Tibial artery (tissue), 4 donors: ENCODE data around the gene GNG4.
"Not testable (repeated sequence)": the region's sequence is repeated elsewhere in the genome, so short reads cannot be mapped to it uniquely, and the experiment has no call there.

ENCODE experiments used
- DNase-seq, 2 donors: peaks; one replicate each; pipeline ENCODE4 v3.0.0-alpha.2; 2019
- H3K27ac ChIP-seq, 2 donors: fragments of 200-600 bp; sonication (generic) in 1 of 2; 1 replicate in 1 of 2; 2 replicates in 1 of 2; pipeline ENCODE4 v1.5.1; 2018 to 2019; ENCODE audit warnings: mild to moderate bottlenecking in 1 of 2
- H3K27me3 ChIP-seq, 2 donors: fragments of 200-600 bp; sonication (generic) in 1 of 2; one replicate each; pipeline versions ENCODE4 v1.5.1 to v1.6.0; 2016 to 2019
- H3K36me3 ChIP-seq, 3 donors: fragments of 200-600 bp; sonication (generic) in 2 of 3; one replicate each; pipeline ENCODE4 v1.5.1; 2016 to 2019; ENCODE audit warnings: mild to moderate bottlenecking in 2 of 3
- H3K4me1 ChIP-seq, 4 donors: fragments of 200-600 bp; sonication (generic) in 2 of 4; 1 replicate in 3 of 4; 2 replicates in 1 of 4; pipeline ENCODE4 v1.5.1; 2016 to 2019
- H3K4me3 ChIP-seq, 2 donors: fragments of 200-600 bp; sonication (generic) in 1 of 2; 1 replicate in 1 of 2; 2 replicates in 1 of 2; pipeline ENCODE4 v1.5.1; 2018 to 2019; ENCODE audit warnings: mild to moderate bottlenecking in 2 of 2
- H3K9me3 ChIP-seq, 3 donors: fragments of 200-600 bp; sonication (generic) in 1 of 3; one replicate each; pipeline ENCODE4 v1.5.1; 2016 to 2019
- intact Hi-C: fragments of 100-400 bp; cut with DNase I; formaldehyde crosslinking; loops from one replicate; pipeline ENCODE4 v1.15.0; 2023; ENCODE audit warnings: low total_unique reads
- TF ChIP-seq, protein P1 (sequence below), 2 experiments: fragments of 200-600 bp in 1 of 2; fragments of 450-650 bp in 1 of 2; IDR thresholded peaks; one replicate each; pipeline ENCODE4 v1.5.1; 2017 to 2019; ENCODE audit warnings: antibody characterized with exemption in 2 of 2, mild to moderate bottlenecking in 1 of 2, moderate library complexity in 1 of 2

GNG4 gene

GRCh38 chr1:235622936-235623779 lies 26.4 kb downstream of the GNG4 start:
- peaks cover 0 to 13% of the 10 kb centered on the region in 2 donors for H3K27me3 ChIP-seq
- DNase-seq = no peak
- H3K27ac ChIP-seq = no peak overlapping the region
- H3K4me1 ChIP-seq = no peaks in the 10 kb centered on the region
- no peaks in the 10 kb centered on the region for H3K36me3 ChIP-seq
- H3K4me3 ChIP-seq = no peak overlapping the region
- TF ChIP-seq, protein P1, sequence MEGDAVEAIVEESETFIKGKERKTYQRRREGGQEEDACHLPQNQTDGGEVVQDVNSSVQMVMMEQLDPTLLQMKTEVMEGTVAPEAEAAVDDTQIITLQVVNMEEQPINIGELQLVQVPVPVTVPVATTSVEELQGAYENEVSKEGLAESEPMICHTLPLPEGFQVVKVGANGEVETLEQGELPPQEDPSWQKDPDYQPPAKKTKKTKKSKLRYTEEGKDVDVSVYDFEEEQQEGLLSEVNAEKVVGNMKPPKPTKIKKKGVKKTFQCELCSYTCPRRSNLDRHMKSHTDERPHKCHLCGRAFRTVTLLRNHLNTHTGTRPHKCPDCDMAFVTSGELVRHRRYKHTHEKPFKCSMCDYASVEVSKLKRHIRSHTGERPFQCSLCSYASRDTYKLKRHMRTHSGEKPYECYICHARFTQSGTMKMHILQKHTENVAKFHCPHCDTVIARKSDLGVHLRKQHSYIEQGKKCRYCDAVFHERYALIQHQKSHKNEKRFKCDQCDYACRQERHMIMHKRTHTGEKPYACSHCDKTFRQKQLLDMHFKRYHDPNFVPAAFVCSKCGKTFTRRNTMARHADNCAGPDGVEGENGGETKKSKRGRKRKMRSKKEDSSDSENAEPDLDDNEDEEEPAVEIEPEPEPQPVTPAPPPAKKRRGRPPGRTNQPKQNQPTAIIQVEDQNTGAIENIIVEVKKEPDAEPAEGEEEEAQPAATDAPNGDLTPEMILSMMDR (IDR thresholded peaks at IDR 0.05) = no peak
- H3K9me3 ChIP-seq = no peaks in the 10 kb centered on the region
- intact Hi-C loops = no loop called here

DNA sequence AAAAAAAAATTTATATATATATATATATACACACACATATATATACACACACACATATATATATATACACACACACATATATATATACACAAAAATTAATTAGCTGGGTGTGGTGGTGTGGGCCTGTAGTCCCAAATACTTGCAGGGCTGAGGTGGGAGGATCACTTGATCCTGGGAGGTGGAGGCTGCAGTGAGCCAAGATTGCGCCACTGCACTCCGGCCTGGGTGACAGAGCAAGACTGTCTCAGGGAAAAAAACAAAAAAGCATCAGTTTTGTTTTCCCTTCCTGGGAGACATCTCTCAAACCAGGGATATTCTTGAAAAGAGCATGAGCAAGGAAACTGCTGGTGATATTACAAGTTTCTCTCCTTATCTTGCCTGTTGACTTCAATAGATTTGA lies 30.4 kb downstream of the GNG4 start:
- H3K27me3 ChIP-seq = peaks cover 0 to 10% of the 10 kb centered on the region in 2 donors
- intact Hi-C loops, H3K4me3 ChIP-seq, H3K27ac ChIP-seq, H3K9me3 ChIP-seq, H3K36me3 ChIP-seq, H3K4me1 ChIP-seq, DNase-seq: not testable (repeated sequence)

DNA sequence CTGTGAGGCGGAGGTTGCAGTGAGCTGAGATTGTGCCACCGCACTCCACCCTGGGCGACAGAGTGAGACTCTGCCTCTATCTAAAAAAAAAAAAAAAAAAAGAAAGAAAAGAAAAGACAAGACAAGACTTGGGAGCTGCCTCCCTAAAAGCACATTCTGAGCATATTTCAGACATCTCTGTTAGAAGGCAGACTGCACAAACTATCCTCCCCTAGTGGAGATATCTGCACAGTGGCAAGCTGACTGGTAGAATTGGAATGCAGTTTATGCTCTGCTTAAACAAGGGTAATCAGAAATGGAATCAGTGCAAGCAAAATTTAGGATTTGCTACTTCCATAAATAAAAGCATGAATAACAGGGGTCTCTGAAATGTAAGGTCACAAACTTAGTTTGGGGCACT lies 31.8 kb downstream of the GNG4 start:
- H3K9me3 ChIP-seq = no peaks in the 10 kb centered on the region
- H3K27ac ChIP-seq = no peak overlapping the region
- intact Hi-C loops = no loop called here
- H3K4me3 ChIP-seq = no peak overlapping the region
- no peaks in the 10 kb centered on the region for H3K36me3 ChIP-seq
- no peak for DNase-seq
- H3K27me3 ChIP-seq = no peaks in the 10 kb centered on the region
- TF ChIP-seq, protein P1 (IDR thresholded peaks at IDR 0.05) = no peak
- no peaks in the 10 kb centered on the region for H3K4me1 ChIP-seq

- intact Hi-C loops = no loop called here
- TF ChIP-seq, protein P1 (IDR thresholded peaks at IDR 0.05) = no peak
- Histone ChIP-seq H3K4me3 (no peak overlapping the region), H3K9me3 (no peaks in the 10 kb centered on the region), H3K27me3 (no peaks in the 10 kb centered on the region), H3K27ac (no peak overlapping the region), H3K36me3 (no peaks in the 10 kb centered on the region), H3K4me1 (no peaks in the 10 kb centered on the region)
- DNase-seq = no peak
Observed at GRCh38 chr1:235617140-235617539, 32.4 kb downstream of the GNG4 start.

- DNase-seq = no peak
- Histone ChIP-seq H3K27ac (no peak overlapping the region), H3K36me3 (no peaks in the 10 kb centered on the region), H3K4me3 (no peak overlapping the region), H3K9me3 (no peaks in the 10 kb centered on the region), H3K27me3 (no peaks in the 10 kb centered on the region), H3K4me1 (no peaks in the 10 kb centered on the region)
- intact Hi-C loops = no loop called here
- TF ChIP-seq, protein P1 (IDR thresholded peaks at IDR 0.05) = no peak
Observed at GRCh38 chr1:235614442-235614954, 35.1 kb downstream of the GNG4 start.

- no peaks in the 10 kb centered on the region for H3K9me3 ChIP-seq
- H3K27me3 ChIP-seq = no peaks in the 10 kb centered on the region
- H3K4me1 ChIP-seq = no peaks in the 10 kb centered on the region
- no peak overlapping the region for H3K4me3 ChIP-seq
- intact Hi-C loops = no loop called here
- H3K36me3 ChIP-seq = no peaks in the 10 kb centered on the region
- TF ChIP-seq, protein P1 (IDR thresholded peaks at IDR 0.05) = no peak
- no peak for DNase-seq
- no peak overlapping the region for H3K27ac ChIP-seq
Observed at GRCh38 chr1:235613602-235614001, 36.0 kb downstream of the GNG4 start.
